B cell (primary cell): ENCODE data around the gene HOTAIR. TPM values are rescaled to one million over a fixed set of nuclear protein-coding genes. Genes with fewer than 3 reads are reported as not detected.
A peak's percentile ranks its signal among the peaks of the same experiment; 100 is the strongest.

Experiments
- ATAC-seq: fragments of 200-7000 bp; cut with Tn5 transposase; one replicate; pipeline ENCODE4 v1.10.0; 2021; ENCODE audit warnings: low read depth, mild to moderate bottlenecking, moderate number of reproducible peaks, moderate library complexity
- CTCF ChIA-PET: fragments of 350-600 bp; sonication (Branson Sonifier 250); formaldehyde crosslinking; loops from one replicate; lab custom pipeline; 2021; ENCODE audit warnings: antibody characterized with exemption, inconsistent platforms; lab: Charles Lee
- POLR2A ChIA-PET: fragments of 350-600 bp; sonication (Branson Sonifier 250); formaldehyde crosslinking; loops from one replicate; lab custom pipeline; 2021; ENCODE audit warnings: antibody characterized with exemption; lab: Charles Lee
- DNase-seq: peaks from one replicate; pipeline ENCODE4 v3.0.0; 2013
- H2AFZ ChIP-seq: 2 replicates; pipeline ENCODE4 v1.6.1; 2012; ENCODE audit warnings: mild to moderate bottlenecking, low read depth, low read length; ENCODE audit not compliant: insufficient read depth, poor library complexity, severe bottlenecking
- H3K27ac ChIP-seq, 2 donors: 1 replicate in 1 of 2; 2 replicates in 1 of 2; pipeline ENCODE4 v1.5.1; 2012 to 2013; ENCODE audit warnings: low read length in 2 of 2, mild to moderate bottlenecking in 2 of 2, moderate library complexity in 1 of 2
- H3K27me3 ChIP-seq, 4 experiments: fragments of 200-600 bp in 1 of 4; sonication (generic) in 1 of 4; replicated peaks in 1 of 4; 1 replicate in 2 of 4; 2 replicates in 2 of 4; pipeline versions ENCODE4 v1.6.1 to v1.7.0; 2013 to 2016; ENCODE audit warnings: low read length in 3 of 4, mild to moderate bottlenecking in 2 of 4, mixed read lengths in 1 of 4, moderate library complexity in 1 of 4; ENCODE audit not compliant: insufficient read depth in 4 of 4, control insufficient read depth in 3 of 4; ENCODE audit errors: control extremely low read depth in 1 of 4
- H3K36me3 ChIP-seq, 2 experiments: replicated peaks in 1 of 2; 1 replicate in 1 of 2; 2 replicates in 1 of 2; pipeline versions ENCODE4 v1.6.1 to v1.7.1; 2013; ENCODE audit warnings: low read length in 1 of 2; ENCODE audit not compliant: insufficient read depth in 2 of 2, control insufficient read depth in 1 of 2; ENCODE audit errors: control extremely low read depth in 1 of 2, extremely low read depth in 1 of 2
- H3K4me1 ChIP-seq, 2 donors: fragments of 200-600 bp in 1 of 2; sonication (generic) in 1 of 2; 1 replicate in 1 of 2; 2 replicates in 1 of 2; pipeline versions ENCODE4 v1.5.1 to v1.6.1; 2013 to 2017; ENCODE audit warnings: low read length in 2 of 2; ENCODE audit not compliant: control insufficient read depth in 2 of 2, insufficient read depth in 2 of 2
- H3K4me2 ChIP-seq: replicated peaks from 2 replicates; pipeline ENCODE3; 2012; ENCODE audit warnings: mild to moderate bottlenecking, low read depth, low read length; ENCODE audit not compliant: poor library complexity, severe bottlenecking
- H3K4me3 ChIP-seq, 5 experiments: fragments of 200-600 bp in 1 of 5; sonication (generic) in 1 of 5; 1 replicate in 3 of 5; 2 replicates in 2 of 5; pipeline versions ENCODE4 v1.5.1 to v1.7.0; 2011 to 2016; ENCODE audit warnings: low read length in 4 of 5, mild to moderate bottlenecking in 4 of 5, low read depth in 2 of 5, control low read depth in 1 of 5, moderate library complexity in 1 of 5; ENCODE audit not compliant: insufficient read depth in 1 of 5; ENCODE audit errors: control extremely low read depth in 1 of 5, extremely low read depth in 1 of 5
- H3K79me2 ChIP-seq: fragments of 200-600 bp; sonication (generic); one replicate; pipeline ENCODE4 v1.6.0; 2016; ENCODE audit warnings: low read length; ENCODE audit not compliant: control insufficient read depth, insufficient read depth
- H3K9ac ChIP-seq: fragments of 200-600 bp; sonication (generic); 2 replicates; pipeline ENCODE4 v1.6.1; 2017; ENCODE audit warnings: mild to moderate bottlenecking, low read length, moderate library complexity
- H3K9me3 ChIP-seq, 3 donors: one replicate each; pipeline versions ENCODE4 v1.6.1 to v1.7.1; 2013; ENCODE audit warnings: low read length in 2 of 3; ENCODE audit not compliant: control insufficient read depth in 2 of 3, insufficient read depth in 1 of 3; ENCODE audit errors: control extremely low read depth in 1 of 3
- H4K20me1 ChIP-seq: 2 replicates; pipeline ENCODE4 v1.6.0; 2012; ENCODE audit warnings: mild to moderate bottlenecking, low read length; ENCODE audit not compliant: insufficient read depth, control insufficient read depth, poor library complexity, severe bottlenecking
- H3K27ac Mint-ChIP-seq: one replicate; pipeline ENCODE4 v1.8.0; 2021; ENCODE audit warnings: mixed read lengths
- H3K27me3 Mint-ChIP-seq: one replicate; pipeline ENCODE4 v1.8.0; 2021; ENCODE audit warnings: mixed read lengths
- H3K4me1 Mint-ChIP-seq: one replicate; pipeline ENCODE4 v1.8.0; 2021; ENCODE audit warnings: mixed read lengths
- H3K4me3 Mint-ChIP-seq: one replicate; pipeline ENCODE4 v1.8.0; 2021; ENCODE audit warnings: mixed read lengths
- H3K9me3 Mint-ChIP-seq: one replicate; pipeline ENCODE4 v1.8.0; 2022; ENCODE audit warnings: mixed read lengths; ENCODE audit not compliant: insufficient read depth
- EZH2 ChIP-seq: IDR thresholded peaks from 2 replicates; pipeline ENCODE4 v1.6.1; 2012; ENCODE audit warnings: borderline replicate concordance, low read depth, mild to moderate bottlenecking, moderate library complexity, low read length; ENCODE audit not compliant: insufficient read depth, poor library complexity, severe bottlenecking
- WGBS: methylation state at CpG from one replicate; pipeline ENCODE4 v1.1.5; 2013; ENCODE audit warnings: missing lambda C conversion rate; ENCODE audit not compliant: insufficient coverage; 5-methylcytosine and 5-hydroxymethylcytosine counted together
- intact Hi-C: fragments of 100-400 bp; cut with micrococcal nuclease; formaldehyde crosslinking; loops from one replicate; pipeline ENCODE4 v1.10.0; 2022
- polyA plus RNA-seq: library from polyadenylated mRNA; depleted of rRNA; stranded (reverse); fragments of >200 nt; gene quantifications from 2 replicates; pipeline ENCODE4 v1.2.3, GENCODE V29; 2012
- total RNA-seq, 2 donors: library from RNA; stranded (reverse); fragments of 120-200 nt in 1 of 2; gene quantifications; 1 replicate in 1 of 2; 2 replicates in 1 of 2; pipeline versions ENCODE4 v1.2.3 to v1.2.4, GENCODE V29; 2013 to 2022
- TF ChIP-seq, protein P1 (sequence below): fragments of 200-600 bp; IDR thresholded peaks from one replicate; pipeline ENCODE4 v1.8.0; 2022; ENCODE audit warnings: antibody characterized with exemption, mild to moderate bottlenecking

Gene HOTAIR
- total and polyA plus RNA-seq, 2 donors (not counting 1 experiment from before 2014, with no cell fraction given): not detected

DNA sequence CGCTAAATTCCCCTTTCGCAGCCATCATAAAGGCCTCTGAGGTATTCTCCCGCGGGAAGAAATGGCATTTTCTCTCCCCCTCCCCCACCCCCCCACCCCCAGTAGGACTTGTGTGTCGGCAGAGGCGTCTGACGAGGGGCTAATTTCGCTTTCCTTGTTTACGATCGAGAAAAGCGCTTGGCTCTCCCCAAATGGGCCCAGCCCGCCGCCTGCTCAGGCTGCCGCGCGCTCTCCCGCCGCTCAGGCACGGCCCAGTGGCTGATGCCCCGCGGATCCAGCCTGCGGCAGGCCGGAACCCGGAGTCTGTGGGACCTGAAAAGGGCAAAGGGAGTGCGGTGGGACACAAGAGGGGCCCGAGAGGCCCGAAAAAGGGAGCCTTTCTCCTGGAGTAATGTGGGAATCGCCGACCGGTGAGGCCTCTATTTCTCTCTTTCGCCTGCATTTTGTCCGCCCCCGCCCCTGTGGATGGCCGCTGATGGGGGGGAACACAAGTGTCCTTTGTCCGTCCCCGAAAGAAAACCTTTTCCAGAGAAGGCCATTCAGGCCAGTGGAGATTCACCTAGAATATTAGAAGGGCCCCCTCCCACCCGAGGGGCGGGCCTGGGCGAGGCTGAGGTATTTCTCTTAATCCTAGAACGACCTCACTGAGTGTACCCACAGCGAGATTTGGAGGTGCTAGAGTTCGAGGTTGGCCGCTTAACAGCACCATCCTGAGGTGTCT is 44.5 kb upstream of the HOTAIR start:
- Histone ChIP-seq H3K9me3 (peaks cover 0 to 42% (median 6%) of the 10 kb centered on the region in 3 donors), H3K9ac (no peak overlapping the region), H3K36me3 (no peaks in the 10 kb centered on the region), H4K20me1 (no peaks in the 10 kb centered on the region), H3K4me1 (peaks cover 22 to 39% of the 10 kb centered on the region in 2 donors), H3K27me3 (peaks cover 0 to 93% (median 71%) of the 10 kb centered on the region in 4 experiments), H3K27ac (no peak overlapping the region), H2AFZ (no peak overlapping the region), H3K79me2 (no peaks in the 10 kb centered on the region), H3K4me2 (peak overlapping the region; percentile 88), H3K4me3 (no peak overlapping the region)
- H3K27ac Mint-ChIP-seq: peak overlapping the region; percentile 53
- peaks cover 22% of the 10 kb centered on the region for H3K4me1 Mint-ChIP-seq
- peaks cover 67% of the 10 kb centered on the region for H3K27me3 Mint-ChIP-seq
- TF ChIP-seq EZH2: no peak
- TF ChIP-seq, protein P1, sequence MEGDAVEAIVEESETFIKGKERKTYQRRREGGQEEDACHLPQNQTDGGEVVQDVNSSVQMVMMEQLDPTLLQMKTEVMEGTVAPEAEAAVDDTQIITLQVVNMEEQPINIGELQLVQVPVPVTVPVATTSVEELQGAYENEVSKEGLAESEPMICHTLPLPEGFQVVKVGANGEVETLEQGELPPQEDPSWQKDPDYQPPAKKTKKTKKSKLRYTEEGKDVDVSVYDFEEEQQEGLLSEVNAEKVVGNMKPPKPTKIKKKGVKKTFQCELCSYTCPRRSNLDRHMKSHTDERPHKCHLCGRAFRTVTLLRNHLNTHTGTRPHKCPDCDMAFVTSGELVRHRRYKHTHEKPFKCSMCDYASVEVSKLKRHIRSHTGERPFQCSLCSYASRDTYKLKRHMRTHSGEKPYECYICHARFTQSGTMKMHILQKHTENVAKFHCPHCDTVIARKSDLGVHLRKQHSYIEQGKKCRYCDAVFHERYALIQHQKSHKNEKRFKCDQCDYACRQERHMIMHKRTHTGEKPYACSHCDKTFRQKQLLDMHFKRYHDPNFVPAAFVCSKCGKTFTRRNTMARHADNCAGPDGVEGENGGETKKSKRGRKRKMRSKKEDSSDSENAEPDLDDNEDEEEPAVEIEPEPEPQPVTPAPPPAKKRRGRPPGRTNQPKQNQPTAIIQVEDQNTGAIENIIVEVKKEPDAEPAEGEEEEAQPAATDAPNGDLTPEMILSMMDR: no peak
- 24% methylated on average over 26 of the region's 43 CpGs for WGBS
- intact Hi-C loops: no loop called here
- CTCF ChIA-PET: no interaction called here
- H3K4me3 Mint-ChIP-seq: peak overlapping the region; percentile 16
- no peaks in the 10 kb centered on the region for H3K9me3 Mint-ChIP-seq
- DNase-seq: peak; percentile 34
- POLR2A ChIA-PET: no interaction called here
- no peak for ATAC-seq

DNA sequence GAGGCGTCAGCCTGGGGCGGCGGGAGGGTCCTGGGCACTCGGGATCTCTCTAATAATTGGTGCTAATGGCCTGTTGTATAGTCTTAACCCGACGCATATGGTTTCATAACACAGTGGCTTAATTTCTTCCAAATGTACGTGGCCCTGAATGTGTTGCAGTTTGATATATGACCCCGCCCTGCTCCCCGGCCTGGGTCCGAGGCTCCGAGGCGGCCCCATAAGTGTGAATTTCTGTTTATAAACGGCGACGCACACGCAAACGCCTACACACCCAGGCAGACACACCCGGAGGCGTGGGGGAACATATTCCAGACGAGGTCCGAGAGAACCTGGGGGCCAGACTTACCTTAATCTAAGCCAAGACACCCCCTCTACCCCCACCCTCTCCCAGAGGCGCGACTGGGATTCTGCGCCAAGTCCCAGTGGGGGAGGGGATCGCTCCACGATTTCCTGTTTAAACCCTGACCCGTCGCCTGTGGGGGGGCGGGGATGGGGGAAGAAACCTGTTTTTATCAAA is 43.8 kb upstream of the HOTAIR start:
- no peaks in the 10 kb centered on the region for H4K20me1 ChIP-seq
- H3K4me1 Mint-ChIP-seq: peaks cover 22% of the 10 kb centered on the region
- H3K4me3 ChIP-seq: peak overlapping the region in 4 of 5 experiments; percentile 43 to 71 (median 48)
- intact Hi-C loops: loop anchor here (1.0 kb wide), 1 partner anchor 35 kb away; the partner anchor contains the start of gene HOXC4
- H3K4me1 ChIP-seq: peaks cover 25 to 40% of the 10 kb centered on the region in 2 donors
- peak; percentile 17 for DNase-seq
- TF ChIP-seq, protein P1: no peak
- TF ChIP-seq EZH2: no peak
- peak overlapping the region; percentile 70 for H3K9ac ChIP-seq
- peak overlapping the region; percentile 83 for H3K27ac Mint-ChIP-seq
- peaks cover 0 to 93% (median 73%) of the 10 kb centered on the region in 4 experiments for H3K27me3 ChIP-seq
- ChIA-PET POLR2A (no interaction called here), CTCF (interaction anchor here (1.0 to 3.9 kb wide), 2 partner anchors 12 to 13 kb away, joined by 3 to 31 read pairs; partner anchors contain the start of gene HOXC5)
- peak overlapping the region; percentile 30 to 40 for H3K27ac ChIP-seq
- 30% methylated on average over 12 of the region's 29 CpGs for WGBS
- H3K36me3 ChIP-seq: no peaks in the 10 kb centered on the region
- peak overlapping the region; percentile 88 for H3K4me2 ChIP-seq
- peaks cover 64% of the 10 kb centered on the region for H3K27me3 Mint-ChIP-seq
- H2AFZ ChIP-seq: peak overlapping the region; percentile 82
- ATAC-seq: no peak
- H3K9me3 ChIP-seq: peaks cover 0 to 45% (median 6%) of the 10 kb centered on the region in 3 donors
- peak overlapping the region; percentile 90 for H3K4me3 Mint-ChIP-seq
- no peaks in the 10 kb centered on the region for H3K9me3 Mint-ChIP-seq
- no peaks in the 10 kb centered on the region for H3K79me2 ChIP-seq
